Stimulated activated CD4-positive, alpha-beta T cell treated with anti-CD3 and anti-CD28 coated beads, Interleukin-1b, Interleukin-23, amount 100 ng/mL, for 4 hours (primary cell): ENCODE results near the gene APPBP2.
"Not testable (repeated sequence)": the region's sequence is repeated elsewhere in the genome, so short reads cannot be mapped to it uniquely, and the experiment has no call there.

Experiments
- DNase-seq, 2 donors: peaks; one replicate each; pipeline ENCODE4 v3.0.0-alpha.2; 2020; ENCODE audit warnings: low read depth in 2 of 2

APPBP2 gene

GRCh38 chr17:60496041-60496440 is 30.0 kb downstream of the APPBP2 start:
- DNase-seq: no peak

GRCh38 chr17:60495260-60495659 is 30.8 kb downstream of the APPBP2 start:
- no peak for DNase-seq

GRCh38 chr17:60493847-60494321 is 32.2 kb downstream of the APPBP2 start:
- no peak for DNase-seq

GRCh38 chr17:60491771-60492170 is 34.3 kb downstream of the APPBP2 start:
- no peak for DNase-seq

GRCh38 chr17:60490594-60490993 is 35.4 kb downstream of the APPBP2 start:
- DNase-seq: not testable (repeated sequence)

- no peak for DNase-seq
Observed at GRCh38 chr17:60481604-60482003, 44.4 kb downstream of the APPBP2 start.

GRCh38 chr17:60473788-60474187 is 52.3 kb downstream of the APPBP2 start:
- DNase-seq: no peak

GRCh38 chr17:60472449-60472848 is 53.6 kb downstream of the APPBP2 start:
- no peak for DNase-seq

- DNase-seq: no peak
Observed at GRCh38 chr17:60471451-60471850, 54.6 kb downstream of the APPBP2 start.

- DNase-seq: no peak
Observed at GRCh38 chr17:60468371-60468770, 57.7 kb downstream of the APPBP2 start.

- DNase-seq: no peak
Observed at GRCh38 chr17:60464343-60464742, 61.7 kb downstream of the APPBP2 start.

- no peak for DNase-seq
Observed at GRCh38 chr17:60463157-60463835, 62.7 kb downstream of the APPBP2 start.

GRCh38 chr17:60461584-60461983 is 64.5 kb downstream of the APPBP2 start:
- DNase-seq: no peak

- DNase-seq: no peak
Observed at GRCh38 chr17:60457148-60457547, 68.9 kb downstream of the APPBP2 start.

- DNase-seq: no peak
Observed at GRCh38 chr17:60455378-60455777, 70.7 kb downstream of the APPBP2 start.

- no peak for DNase-seq
Observed at GRCh38 chr17:60451965-60452364, 74.1 kb downstream of the APPBP2 start.

- DNase-seq: no peak
Observed at GRCh38 chr17:60451071-60451470, 75.0 kb downstream of the APPBP2 start.

GRCh38 chr17:60447375-60447774 is 78.7 kb downstream of the APPBP2 start:
- no peak for DNase-seq

GRCh38 chr17:60445144-60445543 is 80.9 kb downstream of the APPBP2 start:
- DNase-seq: no peak

GRCh38 chr17:60443713-60444112 is 82.3 kb downstream of the APPBP2 start:
- no peak for DNase-seq

- no peak for DNase-seq
Observed at GRCh38 chr17:60442271-60443173, 83.5 kb downstream of the APPBP2 start.

- no peak for DNase-seq
Observed at GRCh38 chr17:60439501-60439900, 86.5 kb downstream of the APPBP2 start.

GRCh38 chr17:60436676-60437075 is 89.4 kb downstream of the APPBP2 start:
- DNase-seq: no peak
